HG03521 (cell line): ENCODE data around the gene LIG4.

Experiments used
- ATAC-seq: cut with Tn5 transposase; IDR thresholded peaks from one replicate; pipeline ENCODE4 v1.9.1; 2021; ENCODE audit warnings: mild to moderate bottlenecking, moderate library complexity; ENCODE audit not compliant: unreplicated experiment

Gene LIG4

GRCh38 chr13:108195146-108195545 is 20.2 kb downstream of the LIG4 start:
- no peak for ATAC-seq

DNA sequence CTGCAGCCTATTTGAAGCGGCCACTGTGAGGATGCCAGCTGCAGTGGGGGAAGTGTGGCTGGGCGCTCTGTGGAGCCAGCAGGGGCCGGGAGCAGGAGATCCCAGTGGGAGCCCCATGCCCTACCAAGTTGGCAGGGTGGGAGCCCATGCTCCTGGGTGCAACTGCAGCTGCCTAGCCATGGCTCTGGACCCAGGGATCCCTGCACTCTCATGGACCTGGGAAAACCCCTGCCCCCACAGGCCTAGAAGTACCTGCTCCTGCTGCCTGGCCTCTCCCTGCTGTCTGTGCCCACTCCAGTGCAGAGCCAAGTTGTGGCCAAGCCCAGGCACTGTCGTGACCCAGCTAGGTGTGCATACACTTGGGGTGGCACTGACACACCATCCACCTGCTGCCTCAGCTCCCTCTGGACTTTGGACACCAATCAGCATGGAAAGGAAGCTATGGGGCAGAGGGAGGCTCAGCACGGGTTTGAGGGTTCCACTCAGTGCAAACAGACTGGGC is 20.9 kb downstream of the LIG4 start:
- ATAC-seq = no peak

GRCh38 chr13:108193806-108194205 is 21.5 kb downstream of the LIG4 start:
- no peak for ATAC-seq

- no peak for ATAC-seq
Observed at GRCh38 chr13:108190897-108191296, 24.4 kb downstream of the LIG4 start.

- ATAC-seq = no peak
Observed at GRCh38 chr13:108188260-108188659, 27.1 kb downstream of the LIG4 start.

DNA sequence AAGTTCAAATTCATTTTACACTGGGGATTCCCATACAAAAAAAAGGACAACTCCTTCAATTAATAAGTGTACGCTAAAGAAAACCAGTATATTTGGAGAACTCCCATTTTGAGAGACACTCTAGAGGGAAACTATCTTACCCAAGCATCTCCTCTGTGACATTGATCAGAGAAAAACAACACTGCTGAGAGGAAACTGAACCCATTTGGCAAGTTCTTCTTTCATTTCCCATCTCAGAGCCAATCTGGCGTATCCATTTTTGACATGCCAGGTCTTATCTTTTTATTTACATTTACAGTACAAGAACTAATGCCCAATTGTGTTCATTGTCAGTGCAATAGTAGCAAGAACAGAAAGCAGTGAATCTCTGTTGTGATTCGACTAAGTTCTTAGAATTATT is 30.1 kb downstream of the LIG4 start:
- ATAC-seq = no peak

- ATAC-seq = no peak
Observed at GRCh38 chr13:108182652-108183051, 32.7 kb downstream of the LIG4 start.

DNA sequence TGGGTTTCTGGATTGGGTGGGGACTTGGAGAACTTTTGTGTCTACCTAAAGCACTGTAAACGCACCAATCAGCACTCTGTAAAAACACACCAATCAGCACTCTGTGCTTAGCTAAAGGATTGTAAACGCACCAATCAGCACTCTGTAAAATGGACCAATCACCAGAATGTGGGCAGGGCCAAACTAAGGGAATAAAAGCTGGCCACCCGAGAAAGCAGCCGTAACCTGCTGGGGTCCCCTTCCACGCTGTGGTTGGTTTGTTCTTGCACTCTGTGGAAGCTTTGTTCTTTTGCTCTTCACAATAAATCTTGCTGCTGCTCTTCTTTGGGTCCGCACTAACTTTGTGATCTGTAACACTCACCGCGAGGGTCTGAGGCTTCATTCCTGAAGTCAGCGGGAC is 37.3 kb downstream of the LIG4 start:
- no peak for ATAC-seq

DNA sequence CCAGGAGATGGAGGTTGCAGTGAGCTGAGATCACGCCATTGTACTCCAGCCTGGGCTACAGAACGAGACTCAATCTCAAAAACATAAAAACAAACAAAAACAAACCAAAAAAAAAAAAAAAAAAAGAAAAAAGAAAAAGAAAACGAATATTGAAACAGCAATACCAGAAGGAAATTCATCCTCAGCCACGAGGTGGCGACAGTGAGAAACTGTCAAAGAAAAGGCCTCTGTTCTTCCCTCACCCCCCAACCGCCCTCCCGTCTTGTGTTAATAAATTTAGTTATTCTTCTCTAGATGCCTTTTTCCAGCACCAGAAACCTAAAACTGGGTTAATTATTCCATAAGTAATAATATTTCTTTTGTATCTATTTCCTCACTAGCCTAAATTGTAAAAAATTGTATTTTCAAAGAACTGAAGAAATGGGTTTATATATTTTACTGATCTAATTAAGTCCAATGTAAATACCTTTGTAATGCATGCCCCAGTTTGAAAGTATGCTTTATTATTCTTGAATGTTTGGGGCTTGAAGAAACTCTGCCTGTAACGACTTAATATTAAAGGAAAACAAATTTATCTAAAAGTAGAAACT is 38.6 kb downstream of the LIG4 start:
- ATAC-seq = peak; percentile 69

- no peak for ATAC-seq
Observed at GRCh38 chr13:108168929-108169328, 46.4 kb downstream of the LIG4 start.

GRCh38 chr13:108166078-108166477 is 49.3 kb downstream of the LIG4 start:
- ATAC-seq = no peak

DNA sequence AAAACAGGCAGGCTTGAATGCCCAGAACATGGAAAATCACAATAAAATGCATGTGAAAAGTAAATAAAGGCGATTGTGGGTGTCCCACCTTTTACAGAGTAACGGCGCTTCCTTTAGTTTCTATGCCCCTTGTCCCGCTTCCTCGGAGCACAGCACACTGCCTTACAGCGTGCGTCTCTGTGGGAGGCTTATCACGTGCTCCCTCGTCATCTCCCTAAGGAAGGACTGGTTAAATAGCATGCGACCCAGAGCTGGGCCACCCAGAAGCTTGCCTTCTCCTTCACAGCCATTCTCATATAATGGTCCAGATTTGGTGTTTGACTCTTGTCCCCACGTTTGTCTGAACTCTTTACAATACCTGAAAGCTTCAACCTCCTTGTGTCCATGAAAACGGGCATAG is 56.6 kb downstream of the LIG4 start:
- ATAC-seq = no peak
